ENCODE data around the gene CLCN2. TPM values are rescaled to one million over a fixed set of nuclear protein-coding genes. Genes with fewer than 3 reads are reported as not detected.

The CLCN2 gene
- total RNA-seq, 2 donors from 2014 or later = 6.5 to 13.9 TPM

DNA sequence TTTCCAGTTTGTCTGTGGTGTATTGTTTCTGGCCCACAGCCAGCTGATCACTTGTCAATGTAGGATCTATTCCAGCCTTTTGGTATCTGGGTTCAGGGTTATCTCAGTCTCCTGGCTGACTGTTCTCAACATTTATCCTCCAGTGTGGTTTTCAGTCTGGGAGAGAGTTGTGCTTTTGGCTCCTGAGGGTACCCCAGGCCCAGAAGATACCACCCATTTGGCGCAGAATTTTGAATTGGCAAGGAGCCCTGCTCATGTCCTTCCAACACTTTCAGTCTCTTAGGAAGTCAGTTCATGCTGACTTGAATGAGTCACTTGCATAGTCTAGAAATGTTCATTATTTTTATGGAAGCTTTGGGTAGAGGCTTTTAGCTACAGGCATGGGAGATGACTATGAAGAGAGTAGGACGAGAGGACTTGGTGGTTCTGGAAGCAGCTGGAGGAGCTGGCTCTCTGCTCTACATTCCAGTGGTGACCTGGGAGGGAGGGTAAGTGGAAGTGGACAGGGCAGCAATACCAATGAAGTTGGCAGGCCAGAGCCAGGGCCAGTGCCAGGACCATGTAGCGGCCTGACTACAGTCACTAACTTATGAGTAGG, 7.3 kb upstream of the CLCN2 start:
- ATAC-seq (no peak), DNase-seq (ENCODE audit: low spot score in 2 of 2) (no peak)
- H3K9me3 Mint-ChIP-seq = no peaks in the 10 kb centered on the region
- H3K36me3 Mint-ChIP-seq = peaks cover 24 to 33% of the 10 kb centered on the region in 2 donors
- peak overlapping the region in 1 of 2 donors; percentile 57 for H3K27ac Mint-ChIP-seq

DNA sequence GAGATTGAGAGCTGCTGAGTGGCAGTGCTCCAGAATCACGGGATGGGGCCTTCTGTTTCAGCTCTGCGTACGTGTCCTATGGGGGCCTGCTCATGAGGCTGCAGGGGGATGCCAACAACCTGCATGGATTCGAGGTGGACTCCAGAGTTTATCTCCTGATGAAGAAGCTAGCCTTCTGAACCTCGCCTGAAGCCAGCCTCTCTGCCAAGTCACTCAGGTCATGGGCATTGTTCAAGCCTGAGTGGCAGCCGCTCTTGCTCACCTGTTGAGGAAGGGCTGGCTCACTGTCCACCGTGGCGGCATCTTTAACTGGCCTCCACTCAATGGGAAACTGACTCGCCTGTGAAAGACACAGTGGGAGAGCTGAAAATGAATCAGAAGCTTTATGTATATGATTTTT, 6.7 kb upstream of the CLCN2 start:
- DNase-seq (ENCODE audit: low spot score in 2 of 2) (no peak), ATAC-seq (no peak)
- H3K9me3 Mint-ChIP-seq = no peaks in the 10 kb centered on the region
- peaks cover 29 to 38% of the 10 kb centered on the region in 2 donors for H3K36me3 Mint-ChIP-seq
- no peak overlapping the region for H3K27ac Mint-ChIP-seq

DNA sequence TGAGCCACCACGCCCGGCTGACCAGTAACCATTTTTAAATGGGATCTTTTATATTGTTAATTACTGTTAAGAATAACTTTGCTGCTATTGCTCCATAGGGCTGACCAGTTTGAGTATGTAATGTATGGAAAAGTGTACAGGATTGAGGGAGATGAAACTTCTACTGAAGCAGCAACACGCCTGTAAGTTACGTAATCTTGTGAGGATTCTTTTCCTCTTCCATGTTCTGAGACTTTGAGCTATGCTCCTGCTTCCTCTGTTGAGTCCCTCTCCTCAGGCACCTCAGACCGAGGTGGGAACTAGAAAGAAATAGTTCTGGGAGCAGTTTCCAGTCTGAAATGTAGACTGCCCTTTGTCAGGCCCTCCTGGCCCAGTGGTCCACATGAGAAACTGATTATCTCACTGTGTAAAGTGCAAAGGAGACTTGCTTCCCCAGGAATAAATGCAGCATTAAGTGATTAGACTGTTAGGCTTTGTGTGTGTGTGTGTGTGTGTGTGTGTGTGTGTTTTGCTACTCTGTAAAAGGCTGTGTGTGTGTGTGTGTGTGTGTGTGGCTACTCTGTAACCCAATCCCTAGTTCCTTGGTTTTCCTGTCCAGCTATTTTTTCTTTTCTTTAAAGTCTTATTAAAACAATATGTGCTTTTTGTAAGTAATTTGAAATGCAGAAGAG, 5.3 kb upstream of the CLCN2 start:
- peaks cover 30 to 38% of the 10 kb centered on the region in 2 donors for H3K36me3 Mint-ChIP-seq
- H3K9me3 Mint-ChIP-seq = no peaks in the 10 kb centered on the region
- DNase-seq (ENCODE audit: low spot score in 2 of 2) (no peak), ATAC-seq (no peak)
- peak overlapping the region; percentile 65 to 78 for H3K27ac Mint-ChIP-seq

DNA sequence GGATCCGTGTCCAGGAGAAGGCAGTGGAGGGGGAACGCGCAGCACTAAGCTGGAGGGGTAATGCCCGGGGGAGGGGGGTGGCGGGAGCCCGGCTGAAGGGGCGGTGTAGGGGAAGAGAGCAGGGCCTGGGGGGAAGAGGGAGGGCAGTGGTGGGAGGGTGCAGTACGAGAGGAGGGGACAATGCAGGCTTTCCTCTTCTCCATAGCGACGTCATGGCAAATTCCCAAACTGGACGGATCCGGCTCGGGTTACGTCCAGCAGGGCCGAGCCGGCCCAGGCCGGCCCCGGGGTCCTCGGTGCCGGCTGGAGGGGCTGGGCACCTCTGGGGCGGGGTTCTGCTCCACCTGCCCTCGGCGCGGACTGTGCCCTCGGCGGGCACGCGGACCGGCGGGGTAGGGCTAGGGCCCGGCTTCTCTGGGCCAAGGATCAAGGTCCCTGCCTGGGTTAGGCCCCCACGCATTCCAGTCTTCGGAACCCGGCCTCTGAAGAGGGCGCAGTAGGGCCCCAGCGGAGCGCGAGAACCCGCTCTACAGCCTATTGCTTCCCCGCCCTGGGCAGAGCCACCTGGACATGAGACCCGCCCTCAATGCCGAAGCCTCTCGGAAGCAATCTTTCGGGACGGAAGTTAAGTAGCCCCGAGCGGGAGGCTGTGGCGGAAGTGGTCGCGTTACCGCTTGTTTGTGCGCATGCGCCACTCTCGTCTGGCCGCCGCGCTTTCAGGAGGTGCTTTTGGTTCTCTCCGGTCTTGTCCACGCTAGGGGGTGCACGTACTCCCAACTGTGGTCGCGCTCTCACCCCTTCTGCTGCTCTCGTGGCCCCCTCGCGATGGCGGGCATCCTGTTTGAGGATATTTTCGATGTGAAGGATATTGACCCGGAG, 1.5 kb upstream of the CLCN2 start:
- no peaks in the 10 kb centered on the region for H3K9me3 Mint-ChIP-seq

DNA sequence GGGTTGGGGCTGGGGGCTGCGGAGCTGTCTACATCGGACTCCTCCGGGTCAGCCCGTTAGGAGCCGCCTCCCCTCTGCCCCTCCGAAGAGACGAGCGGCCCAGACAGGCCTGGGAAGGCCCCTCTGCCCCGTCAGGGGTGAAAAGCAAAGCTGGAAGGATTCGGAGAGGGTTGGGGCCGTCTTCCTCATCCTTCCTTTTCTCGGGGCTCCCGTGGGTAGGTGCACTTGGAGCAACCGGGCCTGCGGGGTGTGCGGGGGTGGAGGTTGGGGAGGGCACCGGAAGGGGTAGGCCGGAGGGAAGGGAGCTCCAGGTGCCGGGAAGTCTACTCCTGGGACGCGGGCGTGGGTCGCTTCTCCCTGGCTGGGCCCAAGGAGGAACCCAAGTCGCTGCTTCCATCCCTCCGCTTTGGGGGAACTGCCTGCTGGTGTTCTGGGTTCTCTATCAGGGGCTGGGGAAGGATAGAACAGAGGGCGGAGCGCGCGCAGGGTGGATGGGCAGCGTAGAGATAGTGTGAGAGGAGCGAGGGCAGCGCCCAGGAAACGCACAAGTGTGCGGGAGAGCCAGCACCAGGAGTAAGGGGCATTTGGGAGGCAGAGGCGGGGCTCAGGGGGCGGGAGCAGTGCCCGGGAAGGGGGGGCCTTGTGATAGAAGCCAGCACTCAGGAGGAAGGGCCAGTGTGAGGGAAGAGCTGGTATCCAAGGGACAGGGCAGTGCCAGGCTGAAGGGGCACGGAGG, 695 bp upstream of the CLCN2 start:
- peak overlapping the region; percentile 90 to 94 for H3K27ac Mint-ChIP-seq
- DNase-seq (ENCODE audit: low spot score in 2 of 2) = peak; percentile 52 to 72
- H3K9me3 Mint-ChIP-seq = no peaks in the 10 kb centered on the region
- peak; percentile 25 to 30 for ATAC-seq
- H3K36me3 Mint-ChIP-seq = peaks cover 25 to 31% of the 10 kb centered on the region in 2 donors

More for the DNA sequence above, 1.5 kb upstream of the CLCN2 start:
- peaks cover 27 to 35% of the 10 kb centered on the region in 2 donors for H3K36me3 Mint-ChIP-seq
- peak; percentile 93 to 98 for DNase-seq (ENCODE audit: low spot score in 2 of 2)
- H3K27ac Mint-ChIP-seq = peak overlapping the region; percentile 90 to 99
- peak; percentile 87 to 91 for ATAC-seq

DNA sequence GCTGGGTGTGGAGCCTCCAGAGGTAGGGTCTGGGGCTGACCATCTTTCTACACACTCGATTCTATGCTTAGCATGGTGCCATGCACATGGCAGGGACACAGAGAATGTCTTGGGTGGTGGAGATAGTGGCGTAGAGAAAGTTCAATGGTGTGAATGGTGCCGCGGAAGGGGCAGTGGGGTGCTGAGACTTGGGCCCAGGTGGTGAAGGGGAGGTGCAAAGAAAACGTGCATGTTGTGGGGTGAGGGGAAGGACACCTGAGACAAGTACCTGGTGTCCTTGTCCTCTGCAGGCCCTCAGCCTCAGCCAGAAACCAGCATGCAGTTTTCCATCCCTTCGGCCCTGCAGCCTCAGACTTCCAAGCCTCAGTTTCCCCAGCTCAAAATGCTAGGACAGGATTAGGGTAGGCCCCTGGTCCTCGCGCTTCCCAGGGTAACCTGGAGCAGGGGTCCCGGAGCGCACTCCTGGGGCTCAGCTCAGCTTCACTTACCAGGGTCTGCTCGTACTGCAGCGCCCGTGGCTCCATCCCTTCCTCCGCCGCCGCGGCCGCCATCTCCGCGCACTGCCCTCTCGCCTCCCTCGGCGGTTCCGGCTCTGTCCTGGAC, 375 bp downstream of the CLCN2 start:
- ATAC-seq (no peak), DNase-seq (ENCODE audit: low spot score in 2 of 2) (no peak)
- H3K36me3 Mint-ChIP-seq = peaks cover 20 to 23% of the 10 kb centered on the region in 2 donors
- H3K9me3 Mint-ChIP-seq = no peaks in the 10 kb centered on the region
- peak overlapping the region; percentile 52 to 66 for H3K27ac Mint-ChIP-seq

DNA sequence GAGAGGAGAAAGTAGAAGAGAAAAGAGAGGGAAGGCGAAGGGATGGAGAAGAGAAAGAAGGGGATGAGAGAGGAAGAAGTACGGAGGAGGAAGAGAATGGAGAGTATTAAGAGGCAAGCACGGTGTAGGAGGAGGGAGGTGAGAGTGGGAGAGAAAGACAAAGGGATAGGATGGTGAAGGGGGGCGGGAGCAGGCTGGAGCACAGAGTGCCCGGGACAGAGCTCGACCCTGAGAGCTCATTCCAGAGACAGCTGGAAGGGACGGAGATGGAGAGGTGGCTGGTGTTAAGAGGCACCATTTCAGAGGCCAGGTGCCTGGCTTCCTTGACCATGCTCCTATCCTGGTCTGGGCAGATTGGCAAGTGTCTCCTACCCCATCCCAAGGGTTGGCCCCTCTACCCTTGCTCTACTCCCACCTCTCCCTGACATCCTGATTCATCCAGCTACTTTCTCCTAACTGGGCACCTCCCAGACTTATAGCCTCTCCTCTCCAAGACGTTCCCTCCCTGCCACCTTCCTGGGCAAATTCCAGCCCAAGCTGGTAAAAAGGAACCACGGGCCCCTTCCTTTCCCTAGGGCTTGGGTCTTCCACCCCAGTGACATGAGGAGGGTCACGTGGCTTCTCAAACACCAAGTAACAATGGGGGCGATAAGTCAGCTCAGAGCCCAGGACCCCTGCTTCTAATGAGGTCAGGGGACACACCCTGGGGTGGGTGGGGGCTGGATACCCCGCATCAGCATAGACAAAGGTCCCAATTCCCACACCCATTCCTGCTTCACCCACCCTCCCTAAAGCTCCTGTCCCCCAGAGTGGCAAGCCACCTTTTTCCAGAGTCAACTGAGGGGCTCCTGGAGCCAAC, 1.1 kb downstream of the CLCN2 start:
- ATAC-seq (no peak), DNase-seq (ENCODE audit: low spot score in 2 of 2) (no peak)
- Mint-ChIP-seq H3K36me3 (peaks cover 19 to 22% of the 10 kb centered on the region in 2 donors), H3K27ac (peak overlapping the region; percentile 52 to 66), H3K9me3 (no peaks in the 10 kb centered on the region)

DNA sequence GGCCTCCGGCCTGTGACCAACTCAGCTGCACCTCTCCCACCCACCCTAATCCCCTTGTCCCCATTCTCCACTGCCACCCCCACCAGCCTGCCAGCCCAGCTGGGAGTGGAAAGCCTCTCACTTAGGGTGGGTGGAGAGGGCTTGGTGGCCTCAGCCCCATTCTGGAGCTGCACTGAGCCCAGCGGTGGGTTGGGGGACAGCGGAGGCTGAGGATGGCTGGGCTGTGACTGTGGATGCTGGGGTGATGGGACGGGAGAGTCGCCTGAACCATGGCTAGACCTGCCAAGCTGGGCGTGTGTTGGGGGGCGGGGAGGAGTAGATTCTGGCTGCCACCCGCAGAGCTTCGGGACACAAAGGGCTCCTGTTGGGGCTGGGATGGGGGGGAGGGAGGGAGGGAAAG, 1.8 kb downstream of the CLCN2 start:
- H3K9me3 Mint-ChIP-seq = no peaks in the 10 kb centered on the region

DNA sequence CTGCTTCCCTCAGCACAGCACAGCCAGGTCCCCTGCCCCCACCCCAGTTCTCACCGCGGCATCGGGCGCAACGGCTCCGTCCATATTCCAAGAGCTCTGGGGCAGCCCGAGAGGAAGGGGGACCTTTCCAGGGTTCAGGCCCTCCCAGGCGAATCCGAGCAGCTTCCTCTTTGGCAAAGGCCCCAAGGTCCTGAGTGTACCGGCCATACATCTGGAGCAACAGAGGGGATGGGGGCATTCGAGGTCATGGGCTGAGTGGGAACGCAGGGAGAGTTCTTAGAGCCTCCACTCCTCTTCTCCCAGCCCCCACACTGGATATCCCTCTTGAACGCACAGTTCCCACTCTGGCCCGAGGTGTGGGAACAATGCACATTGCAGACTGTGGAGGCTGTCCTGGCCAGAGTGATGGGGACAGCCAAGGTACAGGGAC, 2.5 kb downstream of the CLCN2 start:
- H3K9me3 Mint-ChIP-seq = no peaks in the 10 kb centered on the region
- ATAC-seq (no peak), DNase-seq (ENCODE audit: low spot score in 2 of 2) (no peak)
- H3K36me3 Mint-ChIP-seq = peaks cover 7 to 14% of the 10 kb centered on the region in 2 donors
- H3K27ac Mint-ChIP-seq = no peak overlapping the region

More for the DNA sequence above, 1.8 kb downstream of the CLCN2 start:
- no peak for ATAC-seq
- H3K36me3 Mint-ChIP-seq = peaks cover 12 to 18% of the 10 kb centered on the region in 2 donors
- peak overlapping the region in 1 of 2 donors; percentile 66 for H3K27ac Mint-ChIP-seq
- no peak for DNase-seq (ENCODE audit: low spot score in 2 of 2)

DNA sequence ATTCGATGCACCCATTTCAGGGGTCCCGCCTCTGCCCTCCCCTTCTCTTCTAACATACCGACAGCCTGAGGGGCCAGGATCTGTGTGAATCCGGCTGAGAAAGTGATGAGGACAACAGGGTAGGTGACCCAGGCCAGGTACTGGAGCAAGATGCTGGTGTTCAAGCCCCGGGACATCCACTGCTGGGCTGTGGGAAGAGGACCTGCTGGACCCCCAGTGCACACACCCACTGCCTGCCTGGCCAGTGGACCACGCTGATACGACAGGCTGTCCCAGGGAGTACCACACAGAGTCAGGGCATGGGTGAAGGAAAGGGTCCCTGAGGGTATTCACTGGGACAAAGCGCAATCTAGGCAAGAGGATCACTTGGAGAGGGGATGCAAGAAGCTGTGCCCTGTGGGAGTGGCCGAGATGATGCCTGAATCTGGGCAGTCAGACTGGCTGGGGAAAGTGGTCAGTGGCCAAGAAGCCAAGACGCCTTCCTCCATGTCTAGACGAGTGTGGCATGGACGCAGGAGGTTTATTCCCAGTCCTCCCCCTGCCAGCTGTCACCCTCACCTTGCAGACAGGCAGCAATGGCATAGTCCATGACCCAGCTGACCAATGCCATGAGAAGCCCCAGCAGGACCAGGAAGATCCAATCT, 3.2 kb downstream of the CLCN2 start:
- DNase-seq (ENCODE audit: low spot score in 2 of 2) = no peak
- Mint-ChIP-seq H3K36me3 (peaks cover under 1 to 8% of the 10 kb centered on the region in 2 donors), H3K27ac (no peak overlapping the region), H3K9me3 (no peaks in the 10 kb centered on the region)
- ATAC-seq = no peak

DNA sequence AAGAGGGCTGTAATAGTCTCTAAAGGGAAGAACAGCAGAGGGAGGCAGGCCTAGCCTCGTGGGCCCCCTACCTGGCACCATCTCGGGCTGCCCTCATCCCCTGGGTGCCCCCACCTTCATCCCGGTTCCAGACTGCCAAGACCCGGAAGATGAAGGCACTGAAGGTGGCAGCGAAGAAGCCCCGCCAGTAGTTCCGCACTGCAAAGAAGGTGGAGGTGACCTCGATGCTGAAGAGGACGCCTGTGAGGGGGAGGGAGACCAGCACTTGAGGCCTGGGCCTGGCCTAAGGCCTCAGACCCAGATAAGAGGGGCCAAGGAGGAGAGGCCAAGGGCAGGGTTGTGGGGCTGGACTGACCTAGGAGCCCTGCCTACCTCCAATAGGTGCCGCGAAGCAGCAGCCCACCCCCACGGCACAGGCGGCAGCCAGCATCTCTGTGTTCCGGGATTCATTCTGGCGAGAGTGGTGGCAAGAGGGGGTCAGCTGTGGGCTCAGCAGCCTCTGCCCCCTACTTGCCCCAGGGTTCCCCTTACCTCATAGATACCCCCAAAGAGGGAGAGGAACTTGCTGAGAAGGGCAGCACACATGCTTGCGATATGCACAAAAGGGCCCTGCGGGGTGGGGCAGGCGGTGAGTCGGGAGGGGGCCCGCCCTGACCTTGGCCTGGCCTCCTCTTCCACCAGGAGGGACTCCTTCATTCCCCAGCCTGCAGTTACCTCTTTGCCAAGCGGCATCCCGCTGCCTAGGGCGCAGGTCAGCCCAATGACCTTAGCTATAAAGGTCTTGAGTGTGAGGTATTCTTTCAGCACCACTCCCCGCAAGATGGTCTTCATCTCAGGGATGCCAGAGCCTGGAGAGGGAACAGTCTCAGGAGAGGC, 3.9 kb downstream of the CLCN2 start:
- ATAC-seq (no peak), DNase-seq (ENCODE audit: low spot score in 2 of 2) (no peak)
- no peak overlapping the region for H3K27ac Mint-ChIP-seq
- H3K36me3 Mint-ChIP-seq = peaks cover 0 to 5% of the 10 kb centered on the region in 2 donors
- no peaks in the 10 kb centered on the region for H3K9me3 Mint-ChIP-seq

DNA sequence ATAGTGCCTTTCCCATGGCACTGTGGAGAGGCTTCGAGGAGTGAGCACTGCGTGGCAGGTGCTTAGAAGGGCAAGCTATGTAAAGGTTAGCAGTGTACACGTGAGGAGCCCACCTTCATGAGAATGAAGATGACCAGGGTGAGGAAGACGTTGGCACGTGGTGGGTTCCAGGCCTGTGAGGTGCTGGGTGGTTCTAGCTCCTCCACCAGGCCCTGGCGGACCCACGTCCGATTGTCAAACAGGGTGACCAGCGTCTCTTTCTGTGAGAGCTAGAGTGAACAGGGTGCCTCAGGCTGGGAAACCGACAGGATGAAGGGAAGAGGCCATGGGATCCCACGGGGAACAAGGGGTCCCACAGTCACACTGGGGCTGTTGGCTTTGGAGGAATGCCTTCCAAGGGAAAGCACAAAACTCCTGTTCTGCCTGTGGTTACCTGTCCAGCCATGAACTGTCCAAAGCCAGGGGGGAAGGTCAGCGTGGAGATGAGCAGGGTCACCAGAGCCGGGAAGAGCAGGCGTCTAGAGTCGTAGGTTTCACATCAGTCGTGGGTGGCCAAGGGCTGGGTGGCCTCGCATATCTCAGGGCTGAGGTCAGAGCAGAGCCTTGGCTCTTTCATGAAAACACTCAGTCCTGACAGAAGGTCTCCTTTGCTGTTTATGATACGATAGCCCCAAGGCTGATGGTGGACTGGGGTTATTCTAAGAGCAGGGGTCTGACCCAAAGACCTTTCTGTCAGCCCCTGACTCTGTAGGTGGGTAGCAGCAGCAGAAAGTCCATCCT, 6.0 kb downstream of the CLCN2 start:
- no peak for ATAC-seq
- H3K27ac Mint-ChIP-seq = no peak overlapping the region
- H3K36me3 Mint-ChIP-seq = peaks cover 0 to 5% of the 10 kb centered on the region in 2 donors
- H3K9me3 Mint-ChIP-seq = no peaks in the 10 kb centered on the region
- DNase-seq (ENCODE audit: low spot score in 2 of 2) = no peak

DNA sequence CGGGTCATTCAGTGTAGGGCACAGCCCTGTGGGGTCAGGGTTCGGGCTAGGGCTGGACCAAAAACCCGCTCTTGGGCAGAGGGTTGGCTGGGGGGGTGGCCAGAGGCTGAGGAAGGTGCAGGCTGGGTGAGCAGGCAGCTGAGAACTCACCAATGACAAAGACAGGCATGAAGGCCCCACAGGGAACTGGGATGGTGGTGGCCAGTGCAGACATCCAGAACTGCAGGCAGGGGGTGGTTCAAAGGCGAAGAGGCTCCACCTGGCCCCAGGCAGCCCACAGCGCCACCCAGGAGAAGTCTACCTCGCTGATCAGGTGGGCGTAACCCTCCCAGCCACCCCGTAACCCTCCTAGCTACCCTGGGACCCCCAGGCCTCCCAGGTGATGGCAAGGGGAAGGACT, 6.7 kb downstream of the CLCN2 start:
- no peak overlapping the region for H3K27ac Mint-ChIP-seq
- ATAC-seq (no peak), DNase-seq (ENCODE audit: low spot score in 2 of 2) (no peak)
- H3K36me3 Mint-ChIP-seq = peaks cover 0 to 5% of the 10 kb centered on the region in 2 donors
- no peaks in the 10 kb centered on the region for H3K9me3 Mint-ChIP-seq
